ENCODE results near the gene VAT1. TPM values are rescaled to one million over a fixed set of nuclear protein-coding genes. Genes with fewer than 3 reads are reported as not detected.
A peak's percentile ranks its signal among the peaks of the same experiment; 100 is the strongest.
"Not testable (repeated sequence)": the region's sequence is repeated elsewhere in the genome, so short reads cannot be mapped to it uniquely, and the experiment has no call there.

VAT1 gene
- total RNA-seq, 1 donor: 207 TPM

DNA sequence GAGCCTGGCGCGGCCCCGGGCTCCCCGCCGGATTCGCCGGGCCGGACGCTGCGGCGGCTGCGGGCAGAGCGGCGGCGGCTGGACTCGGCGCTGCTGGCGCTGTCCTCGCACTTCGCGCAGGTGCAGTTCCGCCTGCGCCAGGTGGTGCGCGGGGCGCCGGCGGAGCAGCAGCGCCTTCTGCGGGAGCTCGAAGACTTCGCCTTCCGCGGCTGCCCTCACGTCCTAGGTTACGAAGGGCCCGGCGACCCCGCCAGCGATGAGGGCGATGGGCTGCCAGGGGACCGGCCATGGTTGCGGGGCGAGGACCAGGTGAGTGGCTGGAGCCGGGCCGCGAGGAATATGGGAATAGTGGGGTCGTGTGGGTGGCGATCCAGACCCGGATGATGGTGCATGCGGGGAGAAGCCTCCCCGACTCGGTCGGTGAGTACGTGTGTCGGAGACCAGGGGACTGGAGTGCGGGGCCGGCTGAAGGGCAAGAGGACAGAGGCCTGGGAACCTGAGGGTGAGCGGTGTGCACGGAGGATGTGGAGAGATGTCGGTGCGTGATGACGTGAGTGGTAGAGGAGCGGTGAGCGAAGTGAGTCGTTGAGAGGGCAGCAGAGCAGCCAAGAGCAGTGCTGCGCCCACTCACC lies 41.3 kb downstream of the VAT1 start:
- peak; percentile 52 for DNase-seq (ENCODE audit: low read depth)
- H3K4me3 ChIP-seq (ENCODE audit: low read depth, low read length): peak overlapping the region; percentile 70
- TF ChIP-seq CTCF (IDR thresholded peaks at IDR 0.05; ENCODE audit: insufficient read depth, low read depth, low read length): no peak

GRCh38 chr17:42980274-42980765 lies 41.9 kb downstream of the VAT1 start, which contains the start of gene RUNDC1:
Gene RUNDC1 (plus strand): TSS chr17:42980565. CDS start chr17:42980577, 12 bp downstream.
- H3K4me3 ChIP-seq (ENCODE audit: low read depth, low read length): peak within 1 kb of the TSS; percentile 70
- TF ChIP-seq CTCF (IDR thresholded peaks at IDR 0.05; ENCODE audit: insufficient read depth, low read depth, low read length): no peak
- DNase-seq (ENCODE audit: low read depth): peak; percentile 83

GRCh38 chr17:42979511-42980273 lies 42.5 kb downstream of the VAT1 start, which contains the start of gene PTGES3L:
Gene PTGES3L (minus strand): TSS chr17:42980080. CDS start chr17:42980053, 27 bp downstream.
- peak; percentile 53 for DNase-seq (ENCODE audit: low read depth)
- peak within 1 kb of the TSS; percentile 70 for H3K4me3 ChIP-seq (ENCODE audit: low read depth, low read length)
- TF ChIP-seq CTCF (IDR thresholded peaks at IDR 0.05; ENCODE audit: insufficient read depth, low read depth, low read length): no peak

DNA sequence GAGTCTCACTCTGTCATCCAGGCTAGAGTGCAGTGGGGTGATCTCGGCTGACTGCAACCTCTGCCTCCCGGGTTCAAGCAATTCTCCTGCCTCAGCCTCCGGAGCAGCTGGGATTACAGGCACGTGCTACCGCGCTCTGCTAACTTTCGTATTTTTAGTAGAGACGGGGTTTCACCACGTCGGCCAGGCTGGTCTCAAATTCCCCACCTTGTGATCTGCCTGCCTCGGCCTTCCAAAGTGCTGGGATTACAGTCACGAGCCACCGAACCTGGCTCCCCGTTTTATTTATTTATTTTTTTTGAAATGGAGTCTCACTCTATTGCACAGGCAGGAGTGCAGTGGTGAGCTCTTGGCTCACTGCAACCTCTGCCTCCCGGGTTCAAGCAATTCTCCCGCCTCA lies 46.5 kb downstream of the VAT1 start:
- not testable (repeated sequence) for H3K4me3 ChIP-seq (ENCODE audit: low read depth, low read length); DNase-seq (ENCODE audit: low read depth)

DNA sequence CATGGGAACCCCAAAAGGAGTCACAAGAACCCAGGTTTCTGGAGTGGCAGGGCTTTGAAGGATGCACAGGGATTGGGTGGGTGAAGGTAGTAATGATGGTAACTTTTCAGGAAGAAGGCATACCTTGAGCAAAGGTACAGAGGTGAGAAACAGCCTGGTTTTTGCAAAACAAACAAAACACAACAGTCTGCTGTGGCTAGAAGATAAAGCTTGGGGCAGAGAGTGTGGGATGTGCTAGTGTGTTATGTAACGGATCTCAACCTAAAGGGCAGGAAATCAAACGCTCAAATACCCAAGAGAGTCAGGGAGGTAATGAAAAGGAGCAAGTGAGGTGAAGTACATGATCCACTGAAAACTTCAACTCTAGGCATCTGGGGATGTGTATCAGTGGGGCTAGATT lies 46.9 kb downstream of the VAT1 start:
- no peak for TF ChIP-seq CTCF (IDR thresholded peaks at IDR 0.05; ENCODE audit: insufficient read depth, low read depth, low read length)
- no peak for DNase-seq (ENCODE audit: low read depth)
- H3K4me3 ChIP-seq (ENCODE audit: low read depth, low read length): no peak overlapping the region

DNA sequence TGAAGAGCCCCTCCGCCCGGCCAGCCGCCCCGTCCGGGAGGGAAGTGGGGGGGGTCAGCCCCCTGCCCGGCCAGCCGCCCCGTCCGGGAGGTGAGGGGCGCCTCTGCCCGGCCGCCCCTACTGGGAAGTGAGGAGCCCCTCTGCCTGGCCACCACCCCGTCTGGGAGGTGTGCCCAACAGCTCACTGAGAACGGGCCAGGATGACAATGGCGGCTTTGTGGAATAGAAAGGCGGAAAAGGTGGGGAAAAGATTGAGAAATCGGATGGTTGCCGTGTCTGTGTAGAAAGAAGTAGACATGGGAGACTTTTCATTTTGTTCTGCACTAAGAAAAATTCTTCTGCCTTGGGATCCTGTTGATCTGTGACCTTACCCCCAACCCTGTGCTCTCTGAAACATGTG lies 48.9 kb downstream of the VAT1 start:
- DNase-seq (ENCODE audit: low read depth); H3K4me3 ChIP-seq (ENCODE audit: low read depth, low read length): not testable (repeated sequence)

- no peak for TF ChIP-seq CTCF (IDR thresholded peaks at IDR 0.05; ENCODE audit: insufficient read depth, low read depth, low read length)
- DNase-seq (ENCODE audit: low read depth): no peak
- no peak overlapping the region for H3K4me3 ChIP-seq (ENCODE audit: low read depth, low read length)
Observed at GRCh38 chr17:42971589-42971988, 50.6 kb downstream of the VAT1 start.

Data from fibroblast of villous mesenchyme (primary cell).